OCI-LY1 (cell line): ENCODE measurements around the gene PRLH.

ENCODE experiments used
- CTCF ChIP-seq: fragments of 200-600 bp; sonication (generic), shearing (Covaris generic); IDR thresholded peaks from 2 replicates; pipeline ENCODE4 v1.5.1; 2017; ENCODE audit warnings: mild to moderate bottlenecking, antibody characterized with exemption, low read length, moderate library complexity, mixed read lengths
- EZH2 ChIP-seq: fragments of 200-600 bp; sonication (generic), shearing (Covaris generic); IDR thresholded peaks from 2 replicates; pipeline ENCODE4 v1.8.0; 2017; ENCODE audit warnings: borderline replicate concordance, mixed run types, mild to moderate bottlenecking, antibody characterized with exemption, low read length, moderate library complexity, mixed read lengths

GRCh38 chr2:237538001-237538720, 28.2 kb upstream of the PRLH start:
- no peak for TF ChIP-seq CTCF
- TF ChIP-seq EZH2: no peak
